ENCODE data around the gene WAC.
"Not testable (repeated sequence)": the region's sequence is repeated elsewhere in the genome, so short reads cannot be mapped to it uniquely, and the experiment has no call there.

Gene WAC

GRCh38 chr10:28558923-28559508 lies 26.1 kb downstream of the WAC start:
- no peak overlapping the region for H3K4me3 ChIP-seq (ENCODE audit: low read depth, low read length)
- DNase-seq (ENCODE audit: low read depth): no peak

- DNase-seq (ENCODE audit: low read depth): no peak
Measured at GRCh38 chr10:28559618-28560017, 26.7 kb downstream of the WAC start.

GRCh38 chr10:28560617-28561016 lies 27.7 kb downstream of the WAC start:
- DNase-seq (ENCODE audit: low read depth): no peak
- H3K4me3 ChIP-seq (ENCODE audit: low read depth, low read length): no peak overlapping the region

More at GRCh38 chr10:28559618-28560017, 26.7 kb downstream of the WAC start:
- H3K4me3 ChIP-seq (ENCODE audit: low read depth, low read length): no peak overlapping the region

- no peak for DNase-seq (ENCODE audit: low read depth)
- H3K4me3 ChIP-seq (ENCODE audit: low read depth, low read length): no peak overlapping the region
Measured at GRCh38 chr10:28561531-28561930, 28.6 kb downstream of the WAC start.

- H3K4me3 ChIP-seq (ENCODE audit: low read depth, low read length): no peak overlapping the region
- no peak for DNase-seq (ENCODE audit: low read depth)
Measured at GRCh38 chr10:28564905-28565304, 32.0 kb downstream of the WAC start.

- no peak for DNase-seq (ENCODE audit: low read depth)
- H3K4me3 ChIP-seq (ENCODE audit: low read depth, low read length): no peak overlapping the region
Measured at GRCh38 chr10:28566458-28567015, 33.6 kb downstream of the WAC start.

- no peak overlapping the region for H3K4me3 ChIP-seq (ENCODE audit: low read depth, low read length)
- no peak for DNase-seq (ENCODE audit: low read depth)
Measured at GRCh38 chr10:28569506-28570159, 36.7 kb downstream of the WAC start.

- H3K4me3 ChIP-seq (ENCODE audit: low read depth, low read length): no peak overlapping the region
- DNase-seq (ENCODE audit: low read depth): no peak
Measured at GRCh38 chr10:28570598-28570997, 37.7 kb downstream of the WAC start.

GRCh38 chr10:28571265-28571664 lies 38.3 kb downstream of the WAC start:
- H3K4me3 ChIP-seq (ENCODE audit: low read depth, low read length): no peak overlapping the region
- DNase-seq (ENCODE audit: low read depth): no peak

- not testable (repeated sequence) for DNase-seq (ENCODE audit: low read depth); H3K4me3 ChIP-seq (ENCODE audit: low read depth, low read length)
Measured at GRCh38 chr10:28574214-28574613, 41.3 kb downstream of the WAC start.

GRCh38 chr10:28575852-28576251 lies 42.9 kb downstream of the WAC start:
- H3K4me3 ChIP-seq (ENCODE audit: low read depth, low read length): no peak overlapping the region
- DNase-seq (ENCODE audit: low read depth): no peak

- no peak overlapping the region for H3K4me3 ChIP-seq (ENCODE audit: low read depth, low read length)
Measured at GRCh38 chr10:28577506-28577905, 44.6 kb downstream of the WAC start.

GRCh38 chr10:28578454-28578853 lies 45.5 kb downstream of the WAC start:
- no peak overlapping the region for H3K4me3 ChIP-seq (ENCODE audit: low read depth, low read length)
- no peak for DNase-seq (ENCODE audit: low read depth)

More at GRCh38 chr10:28577506-28577905, 44.6 kb downstream of the WAC start:
- DNase-seq (ENCODE audit: low read depth): no peak

- H3K4me3 ChIP-seq (ENCODE audit: low read depth, low read length): no peak overlapping the region
- no peak for DNase-seq (ENCODE audit: low read depth)
Measured at GRCh38 chr10:28580825-28581224, 47.9 kb downstream of the WAC start.

- DNase-seq (ENCODE audit: low read depth): no peak
- H3K4me3 ChIP-seq (ENCODE audit: low read depth, low read length): no peak overlapping the region
Measured at GRCh38 chr10:28581916-28582315, 49.0 kb downstream of the WAC start.

GRCh38 chr10:28585076-28585475 lies 52.2 kb downstream of the WAC start:
- no peak for DNase-seq (ENCODE audit: low read depth)
- H3K4me3 ChIP-seq (ENCODE audit: low read depth, low read length): no peak overlapping the region

GRCh38 chr10:28586176-28586575 lies 53.3 kb downstream of the WAC start:
- DNase-seq (ENCODE audit: low read depth): no peak
- H3K4me3 ChIP-seq (ENCODE audit: low read depth, low read length): no peak overlapping the region

- DNase-seq (ENCODE audit: low read depth): peak; percentile 16
Measured at GRCh38 chr10:28587270-28587969, 54.5 kb downstream of the WAC start.

GRCh38 chr10:28587970-28588290 lies 55.0 kb downstream of the WAC start:
- no peak for DNase-seq (ENCODE audit: low read depth)
- no peak overlapping the region for H3K4me3 ChIP-seq (ENCODE audit: low read depth, low read length)

More at GRCh38 chr10:28587270-28587969, 54.5 kb downstream of the WAC start:
- no peak overlapping the region for H3K4me3 ChIP-seq (ENCODE audit: low read depth, low read length)

- peak; percentile 28 for DNase-seq (ENCODE audit: low read depth)
- no peak overlapping the region for H3K4me3 ChIP-seq (ENCODE audit: low read depth, low read length)
Measured at GRCh38 chr10:28592953-28593352, 60.0 kb downstream of the WAC start.

- DNase-seq (ENCODE audit: low read depth): no peak
- H3K4me3 ChIP-seq (ENCODE audit: low read depth, low read length): no peak overlapping the region
Measured at GRCh38 chr10:28593811-28594210, 60.9 kb downstream of the WAC start.
